ACC112 (cell line): ENCODE data around the gene TAGLN3.

ENCODE experiments used
- H2AFZ ChIP-seq: fragments of 200-600 bp; sonication (generic); one replicate; pipeline ENCODE4 v1.6.0; 2017; ENCODE audit warnings: antibody characterized with exemption, low read length; ENCODE audit not compliant: unreplicated experiment
- H3K27ac ChIP-seq: fragments of 200-600 bp; sonication (generic); 2 replicates; pipeline ENCODE4 v1.5.1; 2014; ENCODE audit warnings: low read depth, mild to moderate bottlenecking, antibody characterized with exemption, low read length, moderate library complexity
- H3K27me3 ChIP-seq: fragments of 200-600 bp; sonication (generic); 2 replicates; pipeline ENCODE4 v1.6.1; 2014; ENCODE audit warnings: mild to moderate bottlenecking, antibody characterized with exemption, low read length, moderate library complexity, mixed read lengths; ENCODE audit not compliant: insufficient read depth
- H3K36me3 ChIP-seq: fragments of 200-600 bp; sonication (generic); 2 replicates; pipeline ENCODE4 v1.6.1; 2016; ENCODE audit warnings: mild to moderate bottlenecking, antibody characterized with exemption, low read length, moderate library complexity, mixed read lengths; ENCODE audit not compliant: insufficient read depth
- H3K4me1 ChIP-seq: fragments of 200-600 bp; sonication (generic); one replicate; pipeline ENCODE4 v1.6.1; 2016; ENCODE audit warnings: low read length, mixed read lengths; ENCODE audit not compliant: insufficient read depth, unreplicated experiment, control insufficient read depth
- H3K4me3 ChIP-seq: fragments of 200-600 bp; sonication (generic); 2 replicates; pipeline ENCODE4 v1.5.1; 2014; ENCODE audit warnings: mild to moderate bottlenecking, low read depth, low read length
- H3K79me2 ChIP-seq: fragments of 200-600 bp; sonication (generic); one replicate; pipeline ENCODE4 v1.6.0; 2016; ENCODE audit warnings: low read length; ENCODE audit not compliant: control insufficient read depth, unreplicated experiment, insufficient read depth

Gene TAGLN3

GRCh38 chr3:111961461-111962164 is 37.1 kb upstream of the TAGLN3 start:
- H3K4me1 ChIP-seq: peaks cover 18% of the 10 kb centered on the region
- H3K27ac ChIP-seq: peak overlapping the region; percentile 93
- H2AFZ ChIP-seq: no peak overlapping the region

GRCh38 chr3:111963424-111963823 is 35.3 kb upstream of the TAGLN3 start:
- Histone ChIP-seq H2AFZ (no peak overlapping the region), H3K27ac (peak overlapping the region; percentile 93), H3K36me3 (0 out of 2 replicates have a peak, but pooled peaks cover 11% of the 10 kb centered on the region), H3K27me3 (no peaks in the 10 kb centered on the region), H3K4me1 (peaks cover 25% of the 10 kb centered on the region), H3K79me2 (no peaks in the 10 kb centered on the region), H3K4me3 (no peak overlapping the region)

More at GRCh38 chr3:111961461-111962164, 37.1 kb upstream of the TAGLN3 start:
- H3K36me3 ChIP-seq: 0 out of 2 replicates have a peak, but pooled peaks cover 2% of the 10 kb centered on the region
- H3K27me3 ChIP-seq: no peaks in the 10 kb centered on the region
- H3K4me3 ChIP-seq: no peak overlapping the region
- no peaks in the 10 kb centered on the region for H3K79me2 ChIP-seq

- Histone ChIP-seq H3K4me1 (peaks cover 25% of the 10 kb centered on the region), H3K79me2 (no peaks in the 10 kb centered on the region), H3K27ac (no peak overlapping the region), H3K27me3 (no peaks in the 10 kb centered on the region), H3K36me3 (peaks cover 15% of the 10 kb centered on the region), H2AFZ (no peak overlapping the region), H3K4me3 (no peak overlapping the region)
Measured at GRCh38 chr3:111965484-111965883, 33.2 kb upstream of the TAGLN3 start.

GRCh38 chr3:111967068-111967467 is 31.7 kb upstream of the TAGLN3 start:
- H3K27ac ChIP-seq: peak overlapping the region; percentile 27; the same call in 1 of the 2 replicates
- H3K79me2 ChIP-seq: no peaks in the 10 kb centered on the region
- H3K4me1 ChIP-seq: peaks cover 25% of the 10 kb centered on the region
- H3K36me3 ChIP-seq: peaks cover 21% of the 10 kb centered on the region
- no peak overlapping the region for H3K4me3 ChIP-seq
- no peak overlapping the region for H2AFZ ChIP-seq
- H3K27me3 ChIP-seq: no peaks in the 10 kb centered on the region

GRCh38 chr3:111967651-111968274 is 31.0 kb upstream of the TAGLN3 start:
- Histone ChIP-seq H3K4me3 (no peak overlapping the region), H3K79me2 (no peaks in the 10 kb centered on the region), H3K4me1 (peaks cover 19% of the 10 kb centered on the region), H3K36me3 (peaks cover 21% of the 10 kb centered on the region), H3K27me3 (no peaks in the 10 kb centered on the region), H3K27ac (peak overlapping the region; percentile 27; the same call in 1 of the 2 replicates), H2AFZ (no peak overlapping the region)

GRCh38 chr3:111968319-111969054 is 30.2 kb upstream of the TAGLN3 start:
- no peaks in the 10 kb centered on the region for H3K27me3 ChIP-seq
- no peak overlapping the region for H2AFZ ChIP-seq
- no peak overlapping the region for H3K27ac ChIP-seq
- H3K4me3 ChIP-seq: no peak overlapping the region
- peaks cover 21% of the 10 kb centered on the region for H3K36me3 ChIP-seq
- H3K79me2 ChIP-seq: no peaks in the 10 kb centered on the region
- peaks cover 12% of the 10 kb centered on the region for H3K4me1 ChIP-seq

- peaks cover 34% of the 10 kb centered on the region for H3K36me3 ChIP-seq
- no peaks in the 10 kb centered on the region for H3K27me3 ChIP-seq
- H3K4me1 ChIP-seq: peaks cover 6% of the 10 kb centered on the region
- H3K4me3 ChIP-seq: no peak overlapping the region
- H3K27ac ChIP-seq: no peak overlapping the region
- H3K79me2 ChIP-seq: no peaks in the 10 kb centered on the region
- no peak overlapping the region for H2AFZ ChIP-seq
Measured at GRCh38 chr3:111970376-111970775, 28.3 kb upstream of the TAGLN3 start.

- no peak overlapping the region for H3K4me3 ChIP-seq
- H3K27me3 ChIP-seq: no peaks in the 10 kb centered on the region
- no peaks in the 10 kb centered on the region for H3K79me2 ChIP-seq
- peaks cover 6% of the 10 kb centered on the region for H3K4me1 ChIP-seq
- no peak overlapping the region for H3K27ac ChIP-seq
- peaks cover 32% of the 10 kb centered on the region for H3K36me3 ChIP-seq
- no peak overlapping the region for H2AFZ ChIP-seq
Measured at GRCh38 chr3:111971533-111972130, 27.1 kb upstream of the TAGLN3 start.

GRCh38 chr3:111972891-111973290 is 25.8 kb upstream of the TAGLN3 start:
- no peak overlapping the region for H3K27ac ChIP-seq
- no peaks in the 10 kb centered on the region for H3K4me1 ChIP-seq
- no peak overlapping the region for H2AFZ ChIP-seq
- no peaks in the 10 kb centered on the region for H3K79me2 ChIP-seq
- no peak overlapping the region for H3K4me3 ChIP-seq
- peaks cover 23% of the 10 kb centered on the region for H3K36me3 ChIP-seq
- H3K27me3 ChIP-seq: no peaks in the 10 kb centered on the region

- Histone ChIP-seq H3K4me3 (no peak overlapping the region), H3K27me3 (no peaks in the 10 kb centered on the region), H3K27ac (no peak overlapping the region), H3K36me3 (peaks cover 23% of the 10 kb centered on the region), H2AFZ (no peak overlapping the region), H3K4me1 (peaks cover under 1% of the 10 kb centered on the region), H3K79me2 (peaks cover 12% of the 10 kb centered on the region)
Measured at GRCh38 chr3:111975131-111975530, 23.6 kb upstream of the TAGLN3 start.
